GM23338 (cell line): ENCODE results near the gene AVPR1B. TPM values are rescaled to one million over a fixed set of nuclear protein-coding genes. Genes with fewer than 3 reads are reported as not detected.

Experiments used
- ATAC-seq: fragments of 200-7000 bp; cut with Tn5 transposase; 3 replicates; pipeline ENCODE4 v1.9.1; 2020
- DNase-seq: peaks from one replicate; pipeline ENCODE4 v3.0.0-alpha.2; 2015; ENCODE audit warnings: low spot score
- H2AFZ ChIP-seq: fragments of 200-600 bp; sonication (generic); 2 replicates; pipeline ENCODE4 v1.8.0; 2016; ENCODE audit warnings: antibody characterized with exemption, mild to moderate bottlenecking, moderate library complexity
- H3F3A ChIP-seq: fragments of 200-600 bp; sonication (generic); replicated peaks from 2 replicates; pipeline ENCODE4 v1.8.0; 2017; ENCODE audit warnings: antibody characterized with exemption, mixed run types, low read depth
- H3K27ac ChIP-seq: fragments of 200-600 bp; sonication (generic); 2 replicates; pipeline ENCODE4 v1.6.1; 2016; ENCODE audit warnings: low read depth
- H3K27me3 ChIP-seq: fragments of 200-600 bp; sonication (generic); 2 replicates; pipeline ENCODE4 v1.8.0; 2016; ENCODE audit warnings: mild to moderate bottlenecking, mixed run types, moderate library complexity; ENCODE audit not compliant: insufficient read depth
- H3K36me3 ChIP-seq: fragments of 200-600 bp; sonication (generic); 2 replicates; pipeline ENCODE4 v1.8.0; 2016; ENCODE audit warnings: mild to moderate bottlenecking; ENCODE audit not compliant: insufficient read depth
- H3K4me1 ChIP-seq: fragments of 200-600 bp; sonication (generic); 2 replicates; pipeline ENCODE4 v1.8.0; 2016; ENCODE audit warnings: mild to moderate bottlenecking, moderate library complexity; ENCODE audit not compliant: insufficient read depth
- H3K4me2 ChIP-seq: fragments of 200-600 bp; sonication (generic); 2 replicates; pipeline ENCODE4 v1.7.1; 2017; ENCODE audit warnings: mixed run types
- H3K4me3 ChIP-seq: fragments of 200-600 bp; sonication (generic); 2 replicates; pipeline ENCODE4 v1.6.1; 2016; ENCODE audit warnings: mixed run types
- H3K79me2 ChIP-seq: fragments of 200-600 bp; sonication (generic); replicated peaks from 2 replicates; pipeline ENCODE4 v1.8.0; 2017; ENCODE audit warnings: mild to moderate bottlenecking; ENCODE audit not compliant: insufficient read depth
- H3K9me2 ChIP-seq: fragments of 200-600 bp; sonication (generic); 2 replicates; pipeline ENCODE4 v1.8.0; 2017; ENCODE audit not compliant: insufficient read depth
- H4K20me1 ChIP-seq: fragments of 200-600 bp; sonication (generic); replicated peaks from 2 replicates; pipeline ENCODE4 v1.8.0; 2017; ENCODE audit warnings: mild to moderate bottlenecking; ENCODE audit not compliant: insufficient read depth
- H3K27ac Mint-ChIP-seq: 2 replicates; pipeline ENCODE4 v1.8.0; 2020; ENCODE audit warnings: inconsistent platforms, mild to moderate bottlenecking, moderate library complexity, mixed read lengths
- H3K27me3 Mint-ChIP-seq: 3 replicates; pipeline ENCODE4 v1.8.0; 2022; ENCODE audit warnings: low read depth, mild to moderate bottlenecking, moderate library complexity, mixed read lengths, inconsistent platforms; ENCODE audit not compliant: insufficient read depth, poor library complexity
- H3K36me3 Mint-ChIP-seq: 3 replicates; pipeline ENCODE4 v1.8.0; 2021; ENCODE audit warnings: low read depth, mild to moderate bottlenecking, inconsistent platforms, moderate library complexity, mixed read lengths
- H3K4me1 Mint-ChIP-seq: 3 replicates; pipeline ENCODE4 v1.8.0; 2020; ENCODE audit warnings: mild to moderate bottlenecking, inconsistent platforms, mixed read lengths
- H3K4me3 Mint-ChIP-seq: 3 replicates; pipeline ENCODE4 v1.8.0; 2021; ENCODE audit warnings: moderate library complexity, mild to moderate bottlenecking, inconsistent platforms, mixed read lengths
- H3K9me3 Mint-ChIP-seq: 3 replicates; pipeline ENCODE4 v1.8.0; 2020; ENCODE audit warnings: moderate library complexity, mild to moderate bottlenecking, inconsistent platforms, mixed read lengths
- CREB1 ChIP-seq: fragments of 250-450 bp; sonication (Bioruptor Pico); IDR thresholded peaks from 2 replicates; pipeline ENCODE4 v1.5.0; 2020; ENCODE audit warnings: low read depth, mild to moderate bottlenecking, moderate library complexity
- CTCF ChIP-seq, 2 experiments: fragments of 200-600 bp in 1 of 2; sonication (generic) in 1 of 2; conservative IDR thresholded peaks; 2 replicates each; pipeline versions ENCODE4 v1.5.1 to v1.6.1; 2016 to 2017; ENCODE audit warnings: antibody characterized with exemption in 2 of 2, low read depth in 2 of 2, mild to moderate bottlenecking in 2 of 2, moderate library complexity in 1 of 2
- EZH2 ChIP-seq: fragments of 200-600 bp; sonication (generic); IDR thresholded peaks from one replicate; pipeline ENCODE4 v1.8.0; 2017; ENCODE audit warnings: antibody characterized with exemption, mild to moderate bottlenecking, low read depth; ENCODE audit not compliant: unreplicated experiment
- EZH2phosphoT487 ChIP-seq: fragments of 200-600 bp; sonication (generic); IDR thresholded peaks from one replicate; pipeline ENCODE4 v1.8.1; 2018; ENCODE audit warnings: antibody characterized with exemption; ENCODE audit not compliant: unreplicated experiment
- JUNB ChIP-seq: IDR thresholded peaks from one replicate; pipeline ENCODE4 v1.6.1; 2016; ENCODE audit warnings: antibody characterized with exemption; ENCODE audit not compliant: unreplicated experiment
- NANOG ChIP-seq: IDR thresholded peaks from 2 replicates; pipeline ENCODE4 v1.6.1; 2016; ENCODE audit warnings: antibody characterized with exemption, borderline replicate concordance
- POLR2AphosphoS5 ChIP-seq: IDR thresholded peaks from 2 replicates; pipeline ENCODE4 v1.6.1; 2016; ENCODE audit warnings: antibody characterized with exemption, low read depth
- STAT1 ChIP-seq: IDR thresholded peaks from one replicate; pipeline ENCODE4 v1.6.1; 2016; ENCODE audit warnings: antibody characterized with exemption; ENCODE audit not compliant: unreplicated experiment
- ZNF114 ChIP-seq: fragments of 250-450 bp; sonication (Bioruptor Pico); IDR thresholded peaks from 2 replicates; pipeline ENCODE4 v1.5.0; 2020; ENCODE audit warnings: mild to moderate bottlenecking, moderate library complexity
- ZNF331 ChIP-seq: fragments of 250-450 bp; sonication (Bioruptor Pico); IDR thresholded peaks from 2 replicates; pipeline ENCODE4 v1.5.0; 2020; ENCODE audit warnings: low read depth, mild to moderate bottlenecking, moderate library complexity
- polyA plus RNA-seq: library from polyadenylated mRNA; unstranded; fragments of >200 nt; fragmentation: Nextera tagmentation; extraction: Ambion mirVana; gene quantifications from 2 replicates; pipeline ENCODE4 v1.2.1, GENCODE V29; 2016
- total RNA-seq: library from RNA; depleted of rRNA; stranded (reverse); fragments of >200 nt; shearing (Covaris generic); gene quantifications from 2 replicates; pipeline ENCODE4 v1.2.3, GENCODE V29; 2014
- TF ChIP-seq, protein P1 (sequence below): fragments of 250-450 bp; sonication (Bioruptor Pico); IDR thresholded peaks from 2 replicates; pipeline ENCODE4 v1.5.0; 2020; ENCODE audit warnings: mild to moderate bottlenecking, moderate library complexity
- TF ChIP-seq, protein P2 (sequence below): IDR thresholded peaks from 2 replicates; pipeline ENCODE4 v1.6.1; 2016; ENCODE audit warnings: antibody characterized with exemption

The AVPR1B gene
- total and polyA plus RNA-seq, 2 experiments from 2014 or later: 0.24 to 0.52 TPM

GRCh38 chr1:206116191-206116872 lies 856 bp downstream of the AVPR1B start (continued):
- TF ChIP-seq, protein P1, sequence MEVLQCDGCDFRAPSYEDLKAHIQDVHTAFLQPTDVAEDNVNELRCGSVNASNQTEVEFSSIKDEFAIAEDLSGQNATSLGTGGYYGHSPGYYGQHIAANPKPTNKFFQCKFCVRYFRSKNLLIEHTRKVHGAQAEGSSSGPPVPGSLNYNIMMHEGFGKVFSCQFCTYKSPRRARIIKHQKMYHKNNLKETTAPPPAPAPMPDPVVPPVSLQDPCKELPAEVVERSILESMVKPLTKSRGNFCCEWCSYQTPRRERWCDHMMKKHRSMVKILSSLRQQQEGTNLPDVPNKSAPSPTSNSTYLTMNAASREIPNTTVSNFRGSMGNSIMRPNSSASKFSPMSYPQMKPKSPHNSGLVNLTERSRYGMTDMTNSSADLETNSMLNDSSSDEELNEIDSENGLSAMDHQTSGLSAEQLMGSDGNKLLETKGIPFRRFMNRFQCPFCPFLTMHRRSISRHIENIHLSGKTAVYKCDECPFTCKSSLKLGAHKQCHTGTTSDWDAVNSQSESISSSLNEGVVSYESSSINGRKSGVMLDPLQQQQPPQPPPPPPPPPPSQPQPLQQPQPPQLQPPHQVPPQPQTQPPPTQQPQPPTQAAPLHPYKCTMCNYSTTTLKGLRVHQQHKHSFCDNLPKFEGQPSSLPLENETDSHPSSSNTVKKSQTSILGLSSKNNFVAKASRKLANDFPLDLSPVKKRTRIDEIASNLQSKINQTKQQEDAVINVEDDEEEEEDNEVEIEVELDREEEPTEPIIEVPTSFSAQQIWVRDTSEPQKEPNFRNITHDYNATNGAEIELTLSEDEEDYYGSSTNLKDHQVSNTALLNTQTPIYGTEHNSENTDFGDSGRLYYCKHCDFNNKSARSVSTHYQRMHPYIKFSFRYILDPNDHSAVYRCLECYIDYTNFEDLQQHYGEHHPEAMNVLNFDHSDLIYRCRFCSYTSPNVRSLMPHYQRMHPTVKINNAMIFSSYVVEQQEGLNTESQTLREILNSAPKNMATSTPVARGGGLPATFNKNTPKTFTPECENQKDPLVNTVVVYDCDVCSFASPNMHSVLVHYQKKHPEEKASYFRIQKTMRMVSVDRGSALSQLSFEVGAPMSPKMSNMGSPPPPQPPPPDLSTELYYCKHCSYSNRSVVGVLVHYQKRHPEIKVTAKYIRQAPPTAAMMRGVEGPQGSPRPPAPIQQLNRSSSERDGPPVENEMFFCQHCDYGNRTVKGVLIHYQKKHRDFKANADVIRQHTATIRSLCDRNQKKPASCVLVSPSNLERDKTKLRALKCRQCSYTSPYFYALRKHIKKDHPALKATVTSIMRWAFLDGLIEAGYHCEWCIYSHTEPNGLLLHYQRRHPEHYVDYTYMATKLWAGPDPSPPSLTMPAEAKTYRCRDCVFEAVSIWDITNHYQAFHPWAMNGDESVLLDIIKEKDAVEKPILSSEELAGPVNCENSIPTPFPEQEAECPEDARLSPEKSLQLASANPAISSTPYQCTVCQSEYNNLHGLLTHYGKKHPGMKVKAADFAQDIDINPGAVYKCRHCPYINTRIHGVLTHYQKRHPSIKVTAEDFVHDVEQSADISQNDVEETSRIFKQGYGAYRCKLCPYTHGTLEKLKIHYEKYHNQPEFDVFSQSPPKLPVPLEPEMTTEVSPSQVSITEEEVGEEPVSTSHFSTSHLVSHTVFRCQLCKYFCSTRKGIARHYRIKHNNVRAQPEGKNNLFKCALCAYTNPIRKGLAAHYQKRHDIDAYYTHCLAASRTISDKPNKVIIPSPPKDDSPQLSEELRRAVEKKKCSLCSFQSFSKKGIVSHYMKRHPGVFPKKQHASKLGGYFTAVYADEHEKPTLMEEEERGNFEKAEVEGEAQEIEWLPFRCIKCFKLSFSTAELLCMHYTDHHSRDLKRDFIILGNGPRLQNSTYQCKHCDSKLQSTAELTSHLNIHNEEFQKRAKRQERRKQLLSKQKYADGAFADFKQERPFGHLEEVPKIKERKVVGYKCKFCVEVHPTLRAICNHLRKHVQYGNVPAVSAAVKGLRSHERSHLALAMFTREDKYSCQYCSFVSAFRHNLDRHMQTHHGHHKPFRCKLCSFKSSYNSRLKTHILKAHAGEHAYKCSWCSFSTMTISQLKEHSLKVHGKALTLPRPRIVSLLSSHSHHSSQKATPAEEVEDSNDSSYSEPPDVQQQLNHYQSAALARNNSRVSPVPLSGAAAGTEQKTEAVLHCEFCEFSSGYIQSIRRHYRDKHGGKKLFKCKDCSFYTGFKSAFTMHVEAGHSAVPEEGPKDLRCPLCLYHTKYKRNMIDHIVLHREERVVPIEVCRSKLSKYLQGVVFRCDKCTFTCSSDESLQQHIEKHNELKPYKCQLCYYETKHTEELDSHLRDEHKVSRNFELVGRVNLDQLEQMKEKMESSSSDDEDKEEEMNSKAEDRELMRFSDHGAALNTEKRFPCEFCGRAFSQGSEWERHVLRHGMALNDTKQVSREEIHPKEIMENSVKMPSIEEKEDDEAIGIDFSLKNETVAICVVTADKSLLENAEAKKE: no peak
- no peak for TF ChIP-seq STAT1
- TF ChIP-seq ZNF114 (CRISPR knock-in tag): no peak
- no peak for TF ChIP-seq JUNB
- no peak for TF ChIP-seq EZH2phosphoT487
- TF ChIP-seq ZNF331 (CRISPR knock-in tag): no peak
- no peak for TF ChIP-seq NANOG

DNA sequence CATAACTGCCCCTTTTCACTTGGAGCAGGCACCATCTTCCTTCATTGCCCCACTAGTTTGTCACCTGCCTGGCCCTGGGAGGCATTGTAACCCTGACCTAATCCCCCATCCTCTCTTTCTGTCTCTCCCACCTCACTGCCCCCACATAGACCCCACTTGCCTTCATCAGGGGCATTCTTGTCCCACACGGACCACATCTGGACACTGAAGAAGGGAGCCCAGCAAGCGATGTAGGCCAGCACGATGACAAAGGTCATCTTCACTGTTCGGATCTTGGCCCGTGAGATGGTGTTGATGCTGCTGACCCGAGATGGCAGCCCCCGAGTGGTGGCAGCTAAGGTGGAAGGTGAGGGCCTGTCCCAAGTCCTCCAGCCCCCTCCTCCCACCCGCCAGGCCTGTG lies 1.4 kb downstream of the AVPR1B start:
- H3K79me2 ChIP-seq: no peaks in the 10 kb centered on the region
- no peaks in the 10 kb centered on the region for H4K20me1 ChIP-seq
- H3K9me2 ChIP-seq: no peaks in the 10 kb centered on the region
- peaks cover 4% of the 10 kb centered on the region; the same call in 1 of the 2 replicates for H3F3A ChIP-seq
- no peak for ATAC-seq
- no peak overlapping the region for H3K4me3 ChIP-seq
- H3K36me3 ChIP-seq: no peaks in the 10 kb centered on the region
- no peak overlapping the region for H2AFZ ChIP-seq
- Mint-ChIP-seq H3K4me3 (no peak overlapping the region), H3K27me3 (peaks cover 26% of the 10 kb centered on the region), H3K36me3 (no peaks in the 10 kb centered on the region), H3K9me3 (peaks cover 3% of the 10 kb centered on the region; the same call in 2 of the 3 replicates), H3K27ac (no peak overlapping the region), H3K4me1 (peaks cover 10% of the 10 kb centered on the region; the same call in 2 of the 3 replicates)
- peaks cover 29% of the 10 kb centered on the region for H3K27me3 ChIP-seq
- H3K27ac ChIP-seq: no peak overlapping the region
- peaks cover 3% of the 10 kb centered on the region; the same call in 1 of the 2 replicates for H3K4me1 ChIP-seq
- DNase-seq: no peak
- no peak overlapping the region for H3K4me2 ChIP-seq
- TF ChIP-seq ZNF331 (CRISPR knock-in tag) (no peak), EZH2phosphoT487 (no peak), EZH2 (no peak), NANOG (no peak), CTCF (conservative IDR thresholded peaks at IDR 0.05; ENCODE audit: low read depth in 2 of 2) (no peak), CREB1 (no peak), POLR2AphosphoS5 (no peak), JUNB (no peak), STAT1 (no peak)
- TF ChIP-seq, protein P2, sequence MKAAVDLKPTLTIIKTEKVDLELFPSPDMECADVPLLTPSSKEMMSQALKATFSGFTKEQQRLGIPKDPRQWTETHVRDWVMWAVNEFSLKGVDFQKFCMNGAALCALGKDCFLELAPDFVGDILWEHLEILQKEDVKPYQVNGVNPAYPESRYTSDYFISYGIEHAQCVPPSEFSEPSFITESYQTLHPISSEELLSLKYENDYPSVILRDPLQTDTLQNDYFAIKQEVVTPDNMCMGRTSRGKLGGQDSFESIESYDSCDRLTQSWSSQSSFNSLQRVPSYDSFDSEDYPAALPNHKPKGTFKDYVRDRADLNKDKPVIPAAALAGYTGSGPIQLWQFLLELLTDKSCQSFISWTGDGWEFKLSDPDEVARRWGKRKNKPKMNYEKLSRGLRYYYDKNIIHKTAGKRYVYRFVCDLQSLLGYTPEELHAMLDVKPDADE: no peak
